ENCODE results near the gene RAD51B. TPM values are rescaled to one million over a fixed set of nuclear protein-coding genes. Genes with fewer than 3 reads are reported as not detected.

RAD51B gene
- total and polyA plus RNA-seq, 9 of the 15 experiments (the other 6 are each of a cell fraction or from before 2014, with no cell fraction given): 8.5 to 17.3 (median 11.3) TPM

DNA sequence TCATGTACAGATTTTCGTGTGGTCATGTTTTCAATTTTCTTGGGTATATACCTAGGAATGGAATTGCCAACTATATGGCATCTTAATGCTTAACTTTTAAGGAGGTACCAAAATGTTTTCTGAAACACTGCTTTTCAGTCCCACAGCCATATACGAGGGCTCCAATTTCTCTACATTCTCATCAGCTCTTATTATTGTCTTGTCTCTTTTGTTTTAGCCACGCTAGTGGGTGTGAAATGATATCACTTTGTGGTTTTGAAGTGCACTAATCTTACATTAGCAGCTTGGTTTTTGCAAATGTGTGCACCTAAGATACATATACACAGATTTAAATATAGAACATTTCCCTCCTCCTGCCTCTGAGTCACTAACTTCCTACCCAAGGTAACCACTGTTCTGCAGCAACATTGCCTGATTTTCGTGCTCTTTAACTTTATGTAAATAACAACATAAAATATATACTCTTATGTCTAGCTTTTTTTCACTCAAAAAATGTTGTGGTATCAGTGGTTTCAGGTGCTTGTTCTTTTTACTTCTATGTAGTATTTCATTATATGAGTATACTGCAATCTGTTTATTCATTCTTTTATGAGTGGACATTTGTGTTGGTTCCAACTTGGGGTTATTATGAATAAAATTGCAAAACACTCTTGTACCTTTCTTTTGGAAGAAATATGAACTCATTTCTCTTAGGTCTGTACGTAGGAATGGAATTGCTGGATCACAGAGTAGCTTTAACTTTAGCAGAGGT is 900.2 kb downstream of the RAD51B start (continued):
- TF ChIP-seq EHMT2 (IDR thresholded peaks at IDR 0.05): no peak
- peak; percentile 94 for TF ChIP-seq ATF7 (IDR thresholded peaks at IDR 0.05)
- peak; percentile 99 for TF ChIP-seq MTA2 (IDR thresholded peaks at IDR 0.05; ENCODE audit: low read depth)
- TF ChIP-seq, protein P1, sequence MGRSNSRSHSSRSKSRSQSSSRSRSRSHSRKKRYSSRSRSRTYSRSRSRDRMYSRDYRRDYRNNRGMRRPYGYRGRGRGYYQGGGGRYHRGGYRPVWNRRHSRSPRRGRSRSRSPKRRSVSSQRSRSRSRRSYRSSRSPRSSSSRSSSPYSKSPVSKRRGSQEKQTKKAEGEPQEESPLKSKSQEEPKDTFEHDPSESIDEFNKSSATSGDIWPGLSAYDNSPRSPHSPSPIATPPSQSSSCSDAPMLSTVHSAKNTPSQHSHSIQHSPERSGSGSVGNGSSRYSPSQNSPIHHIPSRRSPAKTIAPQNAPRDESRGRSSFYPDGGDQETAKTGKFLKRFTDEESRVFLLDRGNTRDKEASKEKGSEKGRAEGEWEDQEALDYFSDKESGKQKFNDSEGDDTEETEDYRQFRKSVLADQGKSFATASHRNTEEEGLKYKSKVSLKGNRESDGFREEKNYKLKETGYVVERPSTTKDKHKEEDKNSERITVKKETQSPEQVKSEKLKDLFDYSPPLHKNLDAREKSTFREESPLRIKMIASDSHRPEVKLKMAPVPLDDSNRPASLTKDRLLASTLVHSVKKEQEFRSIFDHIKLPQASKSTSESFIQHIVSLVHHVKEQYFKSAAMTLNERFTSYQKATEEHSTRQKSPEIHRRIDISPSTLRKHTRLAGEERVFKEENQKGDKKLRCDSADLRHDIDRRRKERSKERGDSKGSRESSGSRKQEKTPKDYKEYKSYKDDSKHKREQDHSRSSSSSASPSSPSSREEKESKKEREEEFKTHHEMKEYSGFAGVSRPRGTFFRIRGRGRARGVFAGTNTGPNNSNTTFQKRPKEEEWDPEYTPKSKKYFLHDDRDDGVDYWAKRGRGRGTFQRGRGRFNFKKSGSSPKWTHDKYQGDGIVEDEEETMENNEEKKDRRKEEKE (IDR thresholded peaks at IDR 0.05; ENCODE audit: borderline replicate concordance in 1 of 2, control insufficient read depth in 1 of 2, low read depth in 2 of 2, low read length in 1 of 2): no peak
- peak in 1 of 2 experiments; percentile 76; a peak in 2 of 4 replicates for TF ChIP-seq ETV6 (IDR thresholded peaks at IDR 0.05; ENCODE audit: borderline replicate concordance in 1 of 2, low read depth in 2 of 2, low read length in 1 of 2)
- no peak for TF ChIP-seq ETV6 (CRISPR knock-in tag; IDR thresholded peaks at IDR 0.05; ENCODE audit: borderline replicate concordance)
- TF ChIP-seq SMAD2 (IDR thresholded peaks at IDR 0.05; ENCODE audit: low read depth, low read length): no peak
- TF ChIP-seq MIER1 (IDR thresholded peaks at IDR 0.05; ENCODE audit: low read depth): no peak
- no peak for TF ChIP-seq ZNF212 (CRISPR knock-in tag; IDR thresholded peaks at IDR 0.05)
- TF ChIP-seq MECOM (CRISPR knock-in tag; IDR thresholded peaks at IDR 0.05): peak; percentile 47; the same call in 1 of the 2 replicates
- TF ChIP-seq KHSRP (IDR thresholded peaks at IDR 0.05): peak; percentile 80; the same call in 1 of the 2 replicates
- TF ChIP-seq, protein P2, sequence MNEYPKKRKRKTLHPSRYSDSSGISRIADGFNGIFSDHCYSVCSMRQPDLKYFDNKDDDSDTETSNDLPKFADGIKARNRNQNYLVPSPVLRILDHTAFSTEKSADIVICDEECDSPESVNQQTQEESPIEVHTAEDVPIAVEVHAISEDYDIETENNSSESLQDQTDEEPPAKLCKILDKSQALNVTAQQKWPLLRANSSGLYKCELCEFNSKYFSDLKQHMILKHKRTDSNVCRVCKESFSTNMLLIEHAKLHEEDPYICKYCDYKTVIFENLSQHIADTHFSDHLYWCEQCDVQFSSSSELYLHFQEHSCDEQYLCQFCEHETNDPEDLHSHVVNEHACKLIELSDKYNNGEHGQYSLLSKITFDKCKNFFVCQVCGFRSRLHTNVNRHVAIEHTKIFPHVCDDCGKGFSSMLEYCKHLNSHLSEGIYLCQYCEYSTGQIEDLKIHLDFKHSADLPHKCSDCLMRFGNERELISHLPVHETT (CRISPR knock-in tag; conservative IDR thresholded peaks at IDR 0.05 in 1 of 2, IDR thresholded peaks at IDR 0.05 in 1 of 2): peak in 1 of 2 experiments; percentile 55; a peak in 1 of 4 replicates
- TF ChIP-seq BCOR (IDR thresholded peaks at IDR 0.05): peak; percentile 66
- TF ChIP-seq EP300 (IDR thresholded peaks at IDR 0.05; ENCODE audit: low read length): peak; percentile 98
- TF ChIP-seq NEUROD1 (IDR thresholded peaks at IDR 0.05; ENCODE audit: borderline replicate concordance, low read depth, low read length, partially characterized antibody): peak; percentile 75
- TF ChIP-seq MAZ (CRISPR knock-in tag; conservative IDR thresholded peaks at IDR 0.05 in 1 of 2, IDR thresholded peaks at IDR 0.05 in 1 of 2): peak in 1 of 2 experiments; percentile 61; a peak in 2 of 4 replicates
- TF ChIP-seq PHF8 (IDR thresholded peaks at IDR 0.05; ENCODE audit: borderline replicate concordance, low read length): no peak
- TF ChIP-seq MNT (conservative IDR thresholded peaks at IDR 0.05): peak in 1 of 2 experiments; percentile 35; a peak in 1 of 4 replicates
- TF ChIP-seq U2AF1 (optimal IDR thresholded peaks at IDR 0.05; ENCODE audit: low read depth, low read length): no peak
- TF ChIP-seq RBM15 (IDR thresholded peaks at IDR 0.05; ENCODE audit: insufficient read depth, low read length): no peak
- peak; percentile 34 to 91; a peak in 2 of 4 replicates for TF ChIP-seq HDAC1 (IDR thresholded peaks at IDR 0.05)
- TF ChIP-seq TCFL5 (CRISPR knock-in tag; conservative IDR thresholded peaks at IDR 0.05): no peak

Data from K562 (cell line).